Panc1 (cell line): ENCODE data around the gene SLC16A1.
"Not testable (repeated sequence)": the region's sequence is repeated elsewhere in the genome, so short reads cannot be mapped to it uniquely, and the experiment has no call there.

Experiments used
- CTCF ChIP-seq: fragments of 450-650 bp; IDR thresholded peaks from 2 replicates; pipeline ENCODE4 v1.5.1; 2017; ENCODE audit warnings: mild to moderate bottlenecking
- POLR2AphosphoS5 ChIP-seq: IDR thresholded peaks from 2 replicates; pipeline ENCODE4 v1.6.1; 2012; ENCODE audit warnings: mild to moderate bottlenecking, low read depth, low read length, moderate library complexity
- REST ChIP-seq, 2 experiments: IDR thresholded peaks; 2 replicates each; pipeline ENCODE4 v1.6.1; 2011 to 2012; ENCODE audit warnings: low read depth in 2 of 2, control low read depth in 1 of 2, low read length in 1 of 2, mild to moderate bottlenecking in 1 of 2, moderate library complexity in 1 of 2; ENCODE audit not compliant: insufficient read depth in 1 of 2
- SIN3A ChIP-seq: IDR thresholded peaks from 2 replicates; pipeline ENCODE4 v1.6.1; 2012; ENCODE audit warnings: low read depth, mild to moderate bottlenecking, low read length, moderate library complexity, borderline replicate concordance; ENCODE audit not compliant: insufficient read depth

- not testable (repeated sequence) for TF ChIP-seq POLR2AphosphoS5; CTCF; SIN3A; REST (IDR thresholded peaks at IDR 0.05; ENCODE audit: insufficient read depth in 1 of 2, low read depth in 2 of 2, low read length in 1 of 2)
Measured at GRCh38 chr1:112981834-112982233, 25.8 kb upstream of the SLC16A1 start.
